Adrenal gland (tissue), 9 donors: ENCODE measurements around the gene SMIM45.

Experiments used
- DNase-seq, 7 donors: peaks; one replicate each; pipeline ENCODE4 v3.0.0-alpha.2; 2019 to 2020
- H3K27ac ChIP-seq, 5 donors: fragments of 200-600 bp; sonication (generic) in 4 of 5; 1 replicate in 3 of 5; 2 replicates in 2 of 5; pipeline versions ENCODE4 v1.5.1 to v1.8.0; 2016 to 2020; ENCODE audit warnings: mild to moderate bottlenecking in 1 of 5
- H3K27me3 ChIP-seq: fragments of 200-600 bp; 2 replicates; pipeline ENCODE4 v1.8.0; 2021
- H3K36me3 ChIP-seq, 2 donors: fragments of 200-600 bp; replicated peaks in 1 of 2; 1 replicate in 1 of 2; 2 replicates in 1 of 2; pipeline versions ENCODE4 v1.5.1 to v1.8.0; 2018 to 2022
- H3K4me1 ChIP-seq, 2 donors: fragments of 200-600 bp; replicated peaks in 1 of 2; 1 replicate in 1 of 2; 2 replicates in 1 of 2; pipeline versions ENCODE4 v1.5.1 to v1.8.0; 2018 to 2021
- H3K4me3 ChIP-seq, 4 donors: fragments of 200-600 bp; sonication (generic) in 3 of 4; one replicate each; pipeline ENCODE4 v1.5.1; 2016 to 2018
- H3K9me3 ChIP-seq, 3 donors: fragments of 200-600 bp; sonication (generic) in 1 of 3; replicated peaks in 1 of 3; 1 replicate in 2 of 3; 2 replicates in 1 of 3; pipeline versions ENCODE4 v1.5.1 to v1.8.0; 2016 to 2021
- POLR2A ChIP-seq, 2 donors: fragments of 450-650 bp; IDR thresholded peaks; one replicate each; pipeline ENCODE4 v1.6.1; 2017; ENCODE audit warnings: antibody characterized with exemption in 2 of 2, mild to moderate bottlenecking in 2 of 2, moderate library complexity in 1 of 2
- WGBS, 4 donors: extraction: QIAGEN DNeasy Blood & Tissue Kit in 2 of 4; methylation state at CpG; one replicate each; pipeline versions ENCODE4 v1.1.5 to v1.1.7; 2013 to 2017; 5-methylcytosine and 5-hydroxymethylcytosine counted together
- intact Hi-C, 2 donors: fragments of 100-400 bp; cut with DNase I; formaldehyde crosslinking; loops; one replicate each; pipeline versions ENCODE4 v1.14.1 to v1.15.0; 2022 to 2023
- TF ChIP-seq, protein P1 (sequence below), 6 experiments: fragments of 450-650 bp in 4 of 6; fragments of 200-600 bp in 2 of 6; sonication (generic) in 1 of 6; IDR thresholded peaks; 1 replicate in 5 of 6; 2 replicates in 1 of 6; pipeline versions ENCODE4 v1.5.1 to v1.8.0; 2016 to 2021; ENCODE audit warnings: antibody characterized with exemption in 6 of 6, mild to moderate bottlenecking in 2 of 6, moderate library complexity in 1 of 6
- donor health status: healthy with polysubstance abuse.
- donor health status: Bipolar disorder and iron deficiency.
- donor health status: DM: yes; HTN: yes; CAD: no.
- donor health status: DM: no; HTN: no; CAD: no.
- donor health status: DM: no; HTN: no; CAD: no.

SMIM45 gene

GRCh38 chr22:41951898-41952474 lies at the start of gene SMIM45:
SMIM45 (plus strand) TSS chr22:41952150.
- H3K4me3 ChIP-seq: no peak within 1 kb of the TSS
- TF ChIP-seq, protein P1, sequence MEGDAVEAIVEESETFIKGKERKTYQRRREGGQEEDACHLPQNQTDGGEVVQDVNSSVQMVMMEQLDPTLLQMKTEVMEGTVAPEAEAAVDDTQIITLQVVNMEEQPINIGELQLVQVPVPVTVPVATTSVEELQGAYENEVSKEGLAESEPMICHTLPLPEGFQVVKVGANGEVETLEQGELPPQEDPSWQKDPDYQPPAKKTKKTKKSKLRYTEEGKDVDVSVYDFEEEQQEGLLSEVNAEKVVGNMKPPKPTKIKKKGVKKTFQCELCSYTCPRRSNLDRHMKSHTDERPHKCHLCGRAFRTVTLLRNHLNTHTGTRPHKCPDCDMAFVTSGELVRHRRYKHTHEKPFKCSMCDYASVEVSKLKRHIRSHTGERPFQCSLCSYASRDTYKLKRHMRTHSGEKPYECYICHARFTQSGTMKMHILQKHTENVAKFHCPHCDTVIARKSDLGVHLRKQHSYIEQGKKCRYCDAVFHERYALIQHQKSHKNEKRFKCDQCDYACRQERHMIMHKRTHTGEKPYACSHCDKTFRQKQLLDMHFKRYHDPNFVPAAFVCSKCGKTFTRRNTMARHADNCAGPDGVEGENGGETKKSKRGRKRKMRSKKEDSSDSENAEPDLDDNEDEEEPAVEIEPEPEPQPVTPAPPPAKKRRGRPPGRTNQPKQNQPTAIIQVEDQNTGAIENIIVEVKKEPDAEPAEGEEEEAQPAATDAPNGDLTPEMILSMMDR (IDR thresholded peaks at IDR 0.05): no peak
- TF ChIP-seq POLR2A (IDR thresholded peaks at IDR 0.05): no peak
- intact Hi-C loops: no loop called here
- WGBS, 4 donors: 54 to 74% (median 64%) methylated on average over 9 to 16 of the region's 16 CpGs
- H3K27me3 ChIP-seq: no peaks in the 10 kb centered on the region
- peak in 2 of 7 donors; percentile 46 to 89 for DNase-seq
- no peak within 1 kb of the TSS for H3K27ac ChIP-seq
- H3K4me1 ChIP-seq: no peaks in the 10 kb centered on the region
- no peaks in the 10 kb centered on the region for H3K9me3 ChIP-seq
- no peaks in the 10 kb centered on the region for H3K36me3 ChIP-seq

DNA sequence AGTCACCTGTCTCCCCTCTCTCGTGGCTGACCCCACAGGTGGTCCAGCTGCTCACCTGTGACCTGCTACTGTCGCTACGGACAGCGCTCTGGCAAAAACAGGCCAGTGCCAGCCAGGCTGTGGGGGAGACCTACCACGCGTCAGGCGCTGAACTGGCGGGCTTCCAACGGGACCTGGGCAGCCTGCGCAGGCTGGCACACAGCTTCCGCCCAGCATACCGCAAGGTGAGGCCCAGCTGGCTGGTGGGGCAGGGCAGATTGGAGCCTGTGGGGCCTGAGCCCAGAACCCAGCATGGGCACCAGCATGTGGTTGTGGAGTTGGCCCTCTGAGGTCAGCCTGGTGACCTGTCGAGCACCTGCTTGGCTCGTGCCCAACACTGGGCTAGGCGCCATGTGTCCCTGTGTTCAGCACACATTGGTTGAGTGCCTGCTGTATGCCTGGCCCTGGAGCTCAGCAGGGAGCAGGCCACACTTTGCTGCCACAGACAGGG lies 49.0 kb upstream of the SMIM45 start:
- 44 to 75% (median 59%) methylated on average over 12 to 15 of the region's 15 CpGs for WGBS, 4 donors
- peaks cover 0 to 87% of the 10 kb centered on the region in 2 donors for H3K36me3 ChIP-seq
- H3K4me3 ChIP-seq: no peak overlapping the region

GRCh38 chr22:41904450-41905410 lies 47.2 kb upstream of the SMIM45 start:
- intact Hi-C loops: no loop called here
- Histone ChIP-seq H3K4me1 (peaks cover 7 to 17% of the 10 kb centered on the region in 2 donors), H3K9me3 (no peaks in the 10 kb centered on the region), H3K27me3 (no peaks in the 10 kb centered on the region), H3K36me3 (peaks cover 0 to 69% of the 10 kb centered on the region in 2 donors), H3K4me3 (no peak overlapping the region), H3K27ac (peak overlapping the region in 1 of 5 donors; percentile 83)
- WGBS, 4 donors: 80 to 87% (median 84%) methylated on average over 6 to 24 of the region's 24 CpGs
- peak in 1 of 7 donors; percentile 11 for DNase-seq
- TF ChIP-seq, protein P1 (IDR thresholded peaks at IDR 0.05): no peak
- no peak for TF ChIP-seq POLR2A (IDR thresholded peaks at IDR 0.05)

More for the DNA sequence above, 49.0 kb upstream of the SMIM45 start:
- H3K9me3 ChIP-seq: no peaks in the 10 kb centered on the region
- TF ChIP-seq POLR2A (IDR thresholded peaks at IDR 0.05): no peak
- TF ChIP-seq, protein P1 (IDR thresholded peaks at IDR 0.05): no peak
- peak overlapping the region; percentile 14 to 83 (median 32) for H3K27ac ChIP-seq
- intact Hi-C loops: no loop called here
- H3K4me1 ChIP-seq: no peaks in the 10 kb centered on the region
- DNase-seq: peak in 6 of 7 donors; percentile 57 to 87 (median 74)
- H3K27me3 ChIP-seq: no peaks in the 10 kb centered on the region
